T1000 (cell line): ENCODE data around the gene BHLHE41.

Experiments used
- DNase-seq: peaks from one replicate; lab custom pipeline; 2025; ENCODE audit warnings: mixed read lengths; lab: John Stamatoyannopoulos, UW

The BHLHE41 gene

DNA sequence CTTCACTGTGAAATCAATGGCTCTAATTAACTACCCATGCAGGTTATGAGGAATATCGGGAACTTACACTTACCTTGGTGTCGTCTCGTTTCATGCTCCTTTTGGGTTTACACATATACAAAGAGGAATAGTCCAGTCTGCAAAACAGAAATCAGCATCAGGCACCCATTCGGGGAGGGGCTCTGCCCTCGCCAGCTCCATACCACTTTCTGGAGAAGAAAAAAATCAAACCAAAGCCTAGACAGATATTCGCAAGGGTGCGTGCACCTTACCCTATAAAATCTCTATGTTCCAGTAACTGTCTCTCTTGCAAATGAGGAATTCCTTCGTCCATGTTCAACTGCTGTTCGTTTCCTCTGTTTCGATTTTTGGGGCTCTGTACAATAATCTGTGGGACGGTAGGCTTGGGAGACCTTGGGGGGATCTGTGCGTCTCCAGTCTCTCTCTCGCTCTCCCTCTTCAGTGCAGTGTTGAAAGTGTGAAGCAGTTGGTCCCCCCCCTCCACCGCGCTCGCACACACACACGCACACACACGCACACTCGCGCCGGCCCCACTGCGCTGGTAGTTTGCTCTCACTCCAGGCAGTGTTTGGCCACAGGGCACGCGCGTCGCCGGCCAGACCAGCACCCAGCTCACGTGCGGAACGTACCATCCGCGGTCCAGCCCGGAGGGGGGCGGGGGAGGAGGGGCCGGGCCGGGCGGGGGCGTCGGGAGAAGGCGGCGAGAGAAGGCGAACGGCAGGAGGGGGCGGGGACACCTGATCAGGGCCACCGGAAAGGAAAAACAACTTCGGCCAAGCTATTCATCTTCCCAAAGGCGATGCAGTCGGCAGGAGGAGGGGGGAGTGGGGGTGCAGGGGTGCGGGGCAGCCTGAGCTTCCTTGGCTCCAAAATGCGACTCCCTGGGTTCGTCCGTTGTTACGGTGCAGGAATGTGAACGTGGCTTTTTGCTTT is at the start of gene BHLHE41:
Gene BHLHE41, minus strand, starts transcription at position 592 of the 954 bp plus-strand sequence. Its CDS starts 258 bp downstream, at position 334.
- DNase-seq: peak; percentile 14

DNA sequence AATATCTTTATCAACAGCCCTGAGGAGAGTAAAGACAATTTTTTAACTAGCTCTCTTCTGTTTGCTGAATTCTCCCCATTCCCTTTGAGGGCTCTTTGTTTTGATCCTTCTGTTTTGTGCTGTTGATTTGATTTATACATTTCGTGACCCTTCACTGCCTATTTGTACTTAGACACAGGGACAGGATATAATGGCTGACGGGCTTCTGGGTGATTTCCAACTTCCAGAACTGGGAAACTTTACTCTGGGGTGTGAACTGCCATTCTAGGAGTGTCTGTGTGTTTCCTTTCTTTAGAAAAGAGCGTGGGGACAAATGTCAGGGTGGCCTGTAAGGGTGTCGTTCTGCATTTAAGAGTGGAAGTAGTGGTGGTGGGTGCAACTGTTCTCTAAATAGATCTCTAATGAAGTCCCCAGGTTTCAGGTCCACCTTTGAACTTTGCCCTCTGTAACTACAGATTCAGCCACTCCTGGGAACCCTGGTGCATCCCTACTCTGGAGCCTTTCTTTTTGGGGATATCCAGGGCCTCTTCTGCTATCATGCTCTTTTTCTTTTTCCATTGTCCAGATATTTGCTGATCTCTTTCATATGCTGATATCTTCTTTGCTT is 48.2 kb upstream of the BHLHE41 start:
- no peak for DNase-seq

DNA sequence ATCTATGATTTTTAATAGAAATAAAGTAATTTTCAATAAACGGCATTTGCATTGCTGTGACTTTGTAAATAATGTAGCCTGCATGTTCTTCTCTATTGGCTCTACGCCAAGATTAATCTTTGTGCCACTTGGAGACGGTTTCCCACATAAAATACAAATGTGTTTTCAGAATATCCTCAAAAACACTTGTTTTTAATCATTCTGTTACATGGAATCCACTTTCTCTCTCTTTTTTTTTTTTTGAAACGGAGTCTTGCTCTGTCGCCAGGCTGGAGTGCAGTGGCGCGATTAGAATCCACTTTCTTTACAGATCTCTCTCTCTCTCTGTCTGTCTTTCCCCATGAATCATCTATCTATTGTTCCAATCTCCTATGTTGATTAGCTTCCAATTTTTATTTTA is 47.7 kb upstream of the BHLHE41 start:
- DNase-seq: no peak

DNA sequence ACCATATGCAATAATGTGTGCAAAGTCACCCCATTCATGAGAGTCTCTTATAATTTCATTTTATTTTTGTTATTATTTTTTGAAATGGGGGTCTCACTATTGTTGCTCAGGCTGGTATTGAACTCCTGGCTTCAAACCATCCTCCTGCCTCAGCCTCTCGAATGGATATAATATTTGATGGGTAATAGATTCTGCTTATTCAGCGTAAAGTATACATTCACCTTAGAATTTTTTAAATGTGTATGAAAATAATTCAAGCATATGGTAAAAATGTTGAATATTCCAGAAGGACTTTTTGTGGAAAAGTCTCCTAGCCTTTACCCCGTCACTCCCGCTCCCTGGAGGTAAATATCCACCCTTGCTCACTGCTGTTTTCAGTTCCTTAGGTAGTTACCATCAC is 47.2 kb upstream of the BHLHE41 start:
- no peak for DNase-seq

DNA sequence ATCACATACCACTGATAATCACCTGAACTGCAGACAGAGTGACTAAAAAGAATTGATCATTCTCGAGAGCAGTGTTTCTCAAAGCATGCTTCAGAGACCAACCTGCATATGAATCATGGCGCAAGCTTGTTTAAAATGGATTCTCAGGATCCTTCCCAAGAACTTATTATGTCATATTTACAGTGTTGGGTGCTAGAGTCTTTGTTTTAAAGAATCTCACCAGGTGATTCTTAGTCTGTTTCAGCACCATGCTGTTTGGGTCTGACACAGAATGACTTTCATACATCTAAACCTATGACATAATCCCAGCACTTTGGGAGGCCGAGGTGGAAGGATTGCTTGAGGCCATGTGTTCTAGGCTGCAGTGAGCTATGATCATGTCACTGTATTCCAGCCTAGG is 39.3 kb upstream of the BHLHE41 start:
- DNase-seq: no peak

DNA sequence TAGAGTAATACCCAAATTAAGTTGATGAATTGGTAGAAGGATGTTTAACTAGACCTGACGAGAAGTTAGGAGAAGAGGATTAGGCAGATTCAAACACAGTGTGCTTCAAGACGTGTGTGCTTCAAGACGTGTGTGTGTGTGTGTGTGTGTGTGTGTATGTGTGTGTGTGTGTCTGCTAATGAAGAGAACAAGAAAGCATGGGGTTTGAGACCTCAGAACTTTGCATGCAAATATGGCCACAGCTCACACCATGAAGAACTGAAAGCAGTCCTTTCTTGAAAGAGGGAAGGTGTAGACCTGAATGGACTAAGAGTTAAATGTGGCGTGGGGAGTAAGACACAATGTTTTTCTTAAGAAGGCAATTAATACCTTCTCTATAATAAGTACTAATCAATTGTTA is 38.1 kb upstream of the BHLHE41 start:
- DNase-seq: no peak

DNA sequence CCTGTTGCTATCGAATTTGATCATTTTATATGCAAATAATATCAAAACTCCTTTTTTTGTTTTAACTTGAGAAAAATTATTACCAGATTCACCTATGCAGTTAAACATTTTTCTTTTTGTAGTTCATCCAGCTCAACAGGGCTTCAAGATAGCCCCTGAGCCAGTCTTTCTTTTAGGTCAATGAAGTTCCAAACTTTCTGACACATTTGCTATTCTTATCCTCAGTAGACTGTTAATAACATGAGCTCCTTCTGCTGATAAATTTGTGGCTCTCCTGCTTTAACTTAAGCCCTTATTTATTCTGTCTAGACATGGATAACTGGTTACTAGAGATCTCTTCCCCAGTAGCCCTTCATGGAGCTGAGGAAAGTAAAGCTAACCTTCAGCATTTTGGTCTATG is 37.3 kb upstream of the BHLHE41 start:
- DNase-seq: no peak

DNA sequence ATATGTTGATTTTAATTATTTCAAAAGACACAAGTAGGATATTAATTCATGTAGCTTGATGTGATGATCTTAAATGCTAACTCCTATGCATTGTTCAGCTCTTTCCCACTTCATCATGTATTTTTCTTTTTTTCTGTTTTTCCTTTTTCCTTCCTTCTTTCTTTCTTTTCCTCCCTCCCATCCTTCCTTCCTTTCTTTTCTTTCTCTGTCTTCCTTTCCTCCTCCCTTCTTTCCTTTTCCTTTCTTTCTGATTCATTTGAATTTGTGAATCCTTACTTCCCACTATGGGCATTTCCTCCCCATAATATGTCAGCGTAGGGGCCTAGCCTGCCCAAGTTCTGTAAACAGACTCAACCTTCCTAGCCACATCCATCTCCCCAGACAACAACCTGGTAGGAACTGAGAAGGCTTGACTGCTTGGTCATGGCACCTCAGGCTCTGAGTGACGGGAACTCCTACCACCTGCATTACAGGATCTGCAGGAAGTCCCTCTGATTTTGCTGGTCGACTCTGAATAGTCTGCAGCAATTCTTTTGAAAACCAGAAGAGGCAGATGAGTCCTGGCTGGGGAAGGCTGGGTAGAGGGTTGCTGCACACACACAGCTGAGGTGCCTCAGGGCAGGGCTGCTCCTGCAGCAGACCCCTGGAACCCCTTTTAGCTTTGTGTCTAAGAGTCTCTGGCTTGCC is 33.4 kb upstream of the BHLHE41 start:
- no peak for DNase-seq

DNA sequence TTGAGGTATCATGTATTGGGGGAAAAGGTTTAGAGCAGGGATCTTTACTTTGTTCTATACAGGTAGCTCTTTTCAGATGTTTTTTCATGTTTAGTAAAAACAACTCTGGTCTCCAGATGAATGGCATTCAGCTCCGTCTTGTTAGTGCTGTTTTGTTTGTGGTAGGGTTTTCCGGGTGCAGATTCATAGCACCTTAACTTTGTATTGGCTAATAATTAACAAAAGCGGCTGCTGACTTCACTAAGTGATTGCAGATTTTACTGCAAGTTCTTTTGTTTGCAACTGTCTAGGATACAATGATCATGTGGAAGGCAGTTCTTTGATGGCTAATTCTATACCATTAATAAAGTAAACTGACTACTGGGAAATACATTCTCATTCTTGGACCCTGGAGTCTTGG is 32.2 kb upstream of the BHLHE41 start:
- DNase-seq: no peak

DNA sequence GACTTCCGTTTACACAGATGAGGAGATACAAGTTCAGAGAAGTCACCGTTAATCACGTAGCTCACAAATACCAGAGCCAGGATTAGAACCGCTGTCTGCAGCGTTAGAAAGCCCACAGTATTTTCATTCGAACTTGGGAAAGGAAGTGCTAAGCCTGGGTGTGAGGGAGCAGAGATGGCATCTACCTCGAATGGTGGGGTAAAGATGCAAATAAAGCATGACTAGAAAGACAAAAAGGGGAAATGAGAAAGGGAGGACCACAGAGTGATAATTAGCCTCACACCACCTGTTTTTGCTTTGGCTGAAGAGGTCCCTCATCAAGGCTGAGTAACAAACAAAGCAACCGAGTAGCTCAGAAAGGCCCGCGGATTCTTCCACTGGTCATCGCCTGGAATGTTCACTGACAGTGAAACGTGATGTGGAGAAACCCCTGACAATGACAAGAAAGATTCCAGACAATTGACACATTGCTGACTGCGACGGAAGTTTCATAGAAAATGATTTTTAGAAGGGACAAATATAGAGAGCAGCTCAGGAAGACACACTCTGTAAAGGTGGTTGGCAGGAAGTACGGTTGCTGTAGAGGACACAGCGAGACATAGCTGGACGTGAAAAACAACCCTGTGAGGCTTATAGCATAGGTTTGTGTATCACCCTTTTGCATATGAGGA is 31.5 kb upstream of the BHLHE41 start:
- DNase-seq: no peak

DNA sequence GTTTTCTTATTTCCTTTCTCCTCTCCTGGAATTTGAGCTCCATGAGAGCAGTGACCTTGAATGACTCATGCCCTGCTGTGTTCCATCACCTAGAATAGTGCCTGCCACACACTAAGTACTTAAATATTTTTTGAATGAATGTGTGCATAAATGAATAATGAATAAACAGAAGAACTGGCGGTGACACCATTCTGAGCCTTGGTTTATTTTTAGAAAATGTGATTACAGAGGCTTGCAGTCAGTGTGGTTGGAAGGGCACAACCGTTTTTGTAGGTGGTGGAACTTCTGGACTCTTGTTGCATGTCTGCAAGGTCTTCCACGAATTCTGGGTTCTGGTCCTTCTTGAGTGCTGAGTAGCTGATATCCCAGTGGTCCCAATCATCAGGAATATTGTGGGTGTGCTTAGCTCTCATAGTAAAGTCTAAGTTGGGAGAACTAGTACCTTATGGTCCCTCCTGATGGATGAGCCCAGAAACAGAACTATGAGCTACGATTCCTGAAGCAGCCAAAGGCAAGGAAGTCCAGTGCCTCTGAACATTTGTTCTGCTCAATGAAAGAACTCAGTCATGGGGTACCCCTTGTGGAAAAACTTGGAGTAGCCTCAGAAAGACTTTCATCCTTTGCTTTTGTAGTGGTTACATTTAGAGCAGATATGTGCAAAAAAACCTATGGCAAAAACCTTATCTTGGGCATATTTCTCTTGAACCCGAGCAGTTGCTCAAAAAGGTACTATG is 28.8 kb upstream of the BHLHE41 start:
- peak; percentile 42 for DNase-seq

DNA sequence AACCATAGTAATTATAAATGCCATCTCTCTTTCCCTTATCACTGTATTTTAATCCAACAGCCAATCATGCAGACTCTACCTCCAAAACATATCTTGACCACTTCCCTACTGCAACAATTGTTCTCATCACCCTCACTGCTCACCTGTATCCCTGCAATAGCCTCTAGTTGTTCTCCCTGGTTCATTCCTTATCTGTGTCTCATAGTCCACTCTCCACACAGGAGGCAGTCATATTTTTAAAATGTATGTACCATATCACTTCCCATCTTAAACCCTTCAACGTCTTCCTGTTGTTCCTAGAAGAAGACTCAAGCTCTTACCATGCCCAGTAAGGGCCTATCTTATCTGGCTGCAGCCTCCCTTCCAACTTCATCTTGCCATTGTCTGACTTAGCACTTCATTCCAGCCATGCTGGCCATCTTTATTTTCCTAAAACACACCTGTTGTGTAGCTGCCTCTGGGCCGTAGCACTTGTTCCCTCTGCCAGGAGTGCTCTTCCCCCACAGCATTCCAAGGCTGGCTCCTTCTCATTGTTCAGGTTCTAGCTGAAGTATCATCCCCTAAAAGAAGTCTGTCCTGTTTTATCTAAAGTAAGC is 27.8 kb upstream of the BHLHE41 start:
- DNase-seq: no peak

DNA sequence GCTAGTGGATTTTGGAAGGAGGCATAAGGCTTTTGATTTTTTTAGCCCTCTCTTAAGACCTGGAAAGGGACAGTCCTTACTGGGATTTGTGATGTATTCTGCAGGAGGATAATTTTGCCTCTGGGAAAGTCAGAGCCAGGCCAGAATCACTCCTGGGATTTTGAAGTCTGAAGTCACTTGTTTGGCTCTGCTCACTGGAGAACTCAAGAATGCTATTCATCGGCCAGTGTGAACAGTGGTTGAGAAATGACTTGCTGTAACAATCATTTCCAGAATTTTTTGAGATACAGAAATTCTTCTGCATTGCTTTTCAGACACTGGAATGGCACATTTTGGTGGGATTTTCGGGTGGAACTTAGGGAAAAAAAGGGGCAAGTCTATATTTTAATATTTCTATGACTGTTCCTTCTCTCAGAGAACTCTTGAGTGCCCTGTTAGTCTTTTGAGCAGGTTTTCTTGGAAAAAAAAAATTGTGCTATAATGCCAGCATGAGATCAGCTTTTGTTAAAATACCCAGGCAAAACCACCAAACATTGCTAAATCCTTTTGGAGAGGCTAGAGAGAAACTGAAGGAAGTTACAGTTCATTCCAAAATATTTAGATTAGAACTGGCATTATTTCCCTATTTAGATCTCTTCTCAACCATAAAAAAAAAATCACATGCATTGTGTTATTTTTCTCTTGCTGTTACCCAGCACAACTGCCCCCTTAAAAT is 26.1 kb upstream of the BHLHE41 start:
- no peak for DNase-seq

DNA sequence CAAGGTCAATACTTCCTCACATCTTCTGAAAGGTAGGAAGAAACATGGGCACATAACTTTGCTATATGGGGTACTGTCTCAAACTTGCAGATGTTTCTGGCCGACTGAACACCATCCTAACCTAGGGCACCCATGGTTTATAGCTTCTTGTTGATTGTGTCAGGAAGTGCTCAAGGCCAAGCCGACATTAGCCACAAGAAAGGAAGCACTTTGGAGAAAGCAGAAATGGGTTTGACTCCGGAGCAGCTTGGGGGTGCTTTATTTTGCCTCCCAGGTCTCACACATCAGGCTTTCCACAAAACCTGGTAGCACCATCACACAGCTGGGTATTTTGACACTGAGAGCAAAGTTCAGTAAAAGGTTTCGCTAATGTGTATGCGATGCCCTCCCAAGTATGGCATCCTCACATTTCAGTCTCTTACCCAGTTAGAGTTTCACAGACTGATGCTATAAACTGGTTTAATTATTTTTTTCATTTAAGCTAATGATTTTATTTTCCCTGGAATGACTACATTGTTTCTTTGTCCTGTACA is 25.2 kb upstream of the BHLHE41 start:
- DNase-seq: no peak

DNA sequence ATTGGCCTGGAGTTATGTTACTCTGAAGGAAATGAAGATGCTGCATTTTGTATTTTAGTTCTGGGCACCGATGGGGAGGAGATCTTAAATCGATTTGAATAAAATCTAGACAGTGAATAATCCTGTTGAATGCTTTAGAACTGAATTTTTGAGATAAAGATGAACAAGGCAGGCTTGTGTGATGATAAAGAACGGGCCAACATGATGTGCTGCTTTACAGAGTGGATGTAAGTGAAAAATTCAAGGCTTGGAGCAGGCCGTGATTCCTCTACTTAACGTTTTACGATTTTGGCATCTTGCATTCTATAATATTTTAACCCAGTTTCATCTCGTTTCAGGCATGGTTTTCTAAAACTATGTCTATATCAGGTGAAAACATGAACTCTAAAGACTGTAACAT is 23.5 kb upstream of the BHLHE41 start:
- DNase-seq: no peak

DNA sequence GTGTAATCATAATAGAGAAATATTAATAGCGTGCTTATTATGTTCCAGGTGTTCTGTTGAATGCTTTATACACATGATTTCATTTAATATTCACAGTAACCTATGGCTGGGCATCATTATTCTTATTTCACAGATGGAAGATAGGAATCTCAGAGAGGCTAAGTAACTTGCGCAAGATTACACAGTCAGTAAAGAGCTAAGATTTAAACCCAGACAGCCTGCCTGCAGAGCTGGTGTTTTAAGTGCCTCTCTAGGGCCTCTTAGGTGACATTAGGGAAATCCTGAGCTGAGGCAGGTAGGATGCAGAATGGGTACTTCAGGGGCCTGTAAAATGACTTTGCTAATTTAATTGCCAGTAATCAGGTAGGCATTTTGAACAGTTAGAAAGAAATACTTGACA is 18.5 kb upstream of the BHLHE41 start:
- no peak for DNase-seq

DNA sequence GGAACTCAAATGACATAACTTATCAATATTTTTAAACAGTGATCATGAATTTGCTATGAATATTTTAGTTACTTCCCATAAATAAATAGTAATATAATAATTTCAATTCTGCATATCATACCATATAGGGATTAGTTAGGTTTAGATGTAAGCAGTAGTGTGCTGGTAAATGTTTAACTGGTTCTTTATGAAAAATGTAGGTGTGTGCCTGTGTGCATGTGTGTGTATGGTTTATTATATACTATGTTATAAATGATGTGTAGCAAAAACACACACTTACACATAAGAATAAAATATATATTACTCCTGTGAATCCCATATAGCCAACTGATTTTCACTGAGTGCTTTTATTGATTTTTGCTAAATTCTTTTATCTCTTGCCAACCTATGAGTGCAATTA is 14.0 kb upstream of the BHLHE41 start:
- no peak for DNase-seq

DNA sequence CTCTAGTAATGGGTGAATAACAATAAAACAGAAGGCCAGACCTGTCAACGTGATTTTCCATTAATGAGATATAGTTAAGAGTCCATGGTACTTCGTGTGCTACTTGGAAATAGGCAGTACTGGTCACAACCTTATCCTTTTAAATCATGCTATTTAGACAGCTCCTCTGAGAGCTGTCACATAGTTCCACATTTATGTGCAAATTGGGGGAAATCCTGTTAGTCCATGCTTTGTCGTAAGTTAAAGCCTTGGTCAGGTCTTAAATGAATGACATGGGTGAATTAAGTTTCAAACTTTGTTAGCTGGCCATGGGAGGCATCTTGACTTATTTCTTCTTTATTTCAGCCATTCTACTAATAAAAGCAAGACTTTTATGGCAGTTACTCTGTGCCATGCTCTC is 11.9 kb upstream of the BHLHE41 start:
- no peak for DNase-seq

DNA sequence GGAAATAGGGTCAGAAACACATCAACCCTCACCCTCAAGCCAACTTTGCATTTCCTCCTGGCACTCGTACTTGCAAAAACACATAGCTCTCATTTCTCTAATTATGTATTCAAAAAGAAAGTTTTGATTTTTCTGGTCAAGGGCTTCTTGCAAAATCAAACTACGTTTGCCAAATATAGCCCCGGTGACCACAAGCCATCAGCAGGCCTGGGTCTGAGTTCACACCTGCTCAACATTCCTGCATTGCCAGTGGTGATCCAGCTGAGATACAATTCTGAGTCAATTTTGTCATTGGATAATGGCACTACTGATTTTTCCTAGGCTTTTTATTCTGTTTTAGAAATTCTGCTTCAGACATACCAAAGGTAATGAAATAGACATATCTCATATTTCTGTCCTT is 10.7 kb upstream of the BHLHE41 start:
- no peak for DNase-seq

DNA sequence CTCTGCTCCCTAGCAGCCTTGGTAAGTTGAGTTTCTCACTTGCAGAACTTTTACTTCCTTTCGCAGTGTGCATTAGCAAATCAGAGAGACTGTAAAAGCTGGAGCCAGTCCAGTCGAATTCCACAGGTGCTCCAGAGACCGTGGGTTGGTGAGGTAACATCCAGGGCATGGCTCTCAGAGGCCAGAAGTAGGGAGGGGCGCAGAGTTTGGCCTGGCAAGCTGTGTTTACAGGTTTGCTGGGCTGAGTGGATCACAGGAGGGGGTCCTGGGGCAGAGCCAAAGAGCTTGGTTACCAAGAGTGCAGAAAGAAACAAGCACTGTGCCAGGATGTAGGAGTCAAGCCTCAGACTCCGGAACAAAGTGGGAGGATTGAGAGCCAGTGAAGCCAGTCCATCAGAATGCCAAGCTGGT is 10.2 kb upstream of the BHLHE41 start:
- DNase-seq: peak; percentile 28
